GM18868 (cell line): Measurements from ENCODE around the gene PCED1B.
"Not testable (repeated sequence)": the region's sequence is repeated elsewhere in the genome, so short reads cannot be mapped to it uniquely, and the experiment has no call there.

Source experiments
- ATAC-seq: cut with Tn5 transposase; IDR thresholded peaks from one replicate; pipeline ENCODE4 v1.9.1; 2021; ENCODE audit warnings: mild to moderate bottlenecking, moderate library complexity; ENCODE audit not compliant: unreplicated experiment

PCED1B gene

DNA sequence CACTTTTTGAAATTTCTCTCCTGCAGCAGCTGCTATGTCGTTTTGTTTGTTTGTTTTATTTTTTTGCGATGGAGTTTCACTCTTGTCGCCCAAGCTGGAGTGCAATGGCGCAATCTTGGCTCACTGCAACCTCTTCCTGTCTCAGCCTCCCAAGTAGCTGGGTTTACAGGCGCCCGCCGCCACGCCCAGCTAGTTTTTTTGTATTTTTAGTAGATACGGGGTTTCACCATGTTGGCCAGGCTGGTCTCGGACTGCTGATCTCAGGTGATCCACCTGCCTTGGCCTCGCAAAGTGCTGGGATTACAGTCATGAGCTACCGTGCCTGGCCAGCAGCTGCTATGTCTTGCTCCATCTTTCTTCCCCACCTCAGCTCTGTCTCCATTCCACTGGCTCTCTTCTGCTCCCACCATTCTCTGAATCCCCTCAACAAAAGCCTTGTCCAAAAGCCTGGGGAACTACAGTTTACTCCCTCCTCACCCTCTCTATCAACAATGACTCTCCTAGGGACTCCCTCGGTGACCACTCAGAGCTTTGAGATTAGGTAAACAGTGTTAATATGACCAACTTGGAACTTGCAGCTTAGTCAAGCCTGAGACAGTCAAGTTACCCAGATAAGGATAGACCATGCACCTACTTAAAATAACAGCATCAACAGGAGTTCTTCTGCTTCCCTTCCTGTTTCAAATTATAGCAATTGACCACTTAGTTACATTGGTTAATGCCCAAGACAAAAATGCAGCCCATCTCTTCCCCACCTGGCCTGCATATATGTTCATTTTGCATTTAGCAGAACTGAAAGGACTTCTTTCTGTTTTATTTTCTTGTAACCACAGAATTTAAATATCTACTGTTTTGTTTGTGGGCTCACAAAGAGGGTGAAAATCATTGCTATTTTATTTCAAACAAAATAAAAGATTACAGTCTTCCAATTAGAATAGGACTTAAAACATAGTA, 189.4 kb downstream of the PCED1B start:
- peak; percentile 79 for ATAC-seq

DNA sequence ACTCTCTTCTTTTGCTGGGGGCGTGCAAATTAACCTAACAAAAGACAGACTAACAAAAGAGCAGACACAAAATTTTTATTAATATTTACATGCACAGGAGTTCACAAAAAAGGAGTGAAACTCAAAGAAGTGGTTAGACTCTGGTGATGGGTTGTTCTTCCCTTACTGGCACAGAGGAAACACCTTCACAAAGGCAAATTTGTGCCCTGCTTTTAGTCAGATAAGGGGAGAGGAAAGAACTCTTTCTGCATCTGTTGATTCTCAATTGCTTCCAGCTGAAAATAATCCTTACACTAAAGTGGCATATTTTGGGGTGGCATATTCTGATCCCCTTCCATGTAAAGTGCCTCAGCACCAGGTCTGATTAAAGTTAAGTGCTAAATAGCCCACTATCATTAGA, 190.5 kb downstream of the PCED1B start:
- ATAC-seq = no peak

GRCh38 chr12:47270782-47271664, 191.6 kb downstream of the PCED1B start:
- ATAC-seq = no peak

DNA sequence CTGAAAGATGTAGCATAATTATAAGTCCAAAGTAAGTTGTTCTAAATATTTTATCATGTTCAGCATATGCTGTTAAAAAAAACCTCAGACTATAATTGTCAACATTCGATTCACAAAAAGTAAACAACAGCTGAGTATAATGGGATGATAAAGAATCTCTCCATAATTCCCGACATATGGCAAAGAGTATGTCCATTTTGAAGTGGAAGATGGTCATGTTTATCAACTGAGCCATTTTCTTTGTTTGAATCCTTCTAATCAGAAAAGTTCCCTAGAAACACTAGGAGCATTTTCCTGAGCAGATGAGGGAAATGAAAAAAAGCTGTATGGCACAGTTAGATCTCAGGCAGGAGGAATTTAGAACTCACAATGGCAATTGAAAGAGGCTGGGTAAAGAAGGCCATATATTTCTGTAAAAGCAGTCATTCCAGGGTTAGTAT, 192.4 kb downstream of the PCED1B start:
- no peak for ATAC-seq

DNA sequence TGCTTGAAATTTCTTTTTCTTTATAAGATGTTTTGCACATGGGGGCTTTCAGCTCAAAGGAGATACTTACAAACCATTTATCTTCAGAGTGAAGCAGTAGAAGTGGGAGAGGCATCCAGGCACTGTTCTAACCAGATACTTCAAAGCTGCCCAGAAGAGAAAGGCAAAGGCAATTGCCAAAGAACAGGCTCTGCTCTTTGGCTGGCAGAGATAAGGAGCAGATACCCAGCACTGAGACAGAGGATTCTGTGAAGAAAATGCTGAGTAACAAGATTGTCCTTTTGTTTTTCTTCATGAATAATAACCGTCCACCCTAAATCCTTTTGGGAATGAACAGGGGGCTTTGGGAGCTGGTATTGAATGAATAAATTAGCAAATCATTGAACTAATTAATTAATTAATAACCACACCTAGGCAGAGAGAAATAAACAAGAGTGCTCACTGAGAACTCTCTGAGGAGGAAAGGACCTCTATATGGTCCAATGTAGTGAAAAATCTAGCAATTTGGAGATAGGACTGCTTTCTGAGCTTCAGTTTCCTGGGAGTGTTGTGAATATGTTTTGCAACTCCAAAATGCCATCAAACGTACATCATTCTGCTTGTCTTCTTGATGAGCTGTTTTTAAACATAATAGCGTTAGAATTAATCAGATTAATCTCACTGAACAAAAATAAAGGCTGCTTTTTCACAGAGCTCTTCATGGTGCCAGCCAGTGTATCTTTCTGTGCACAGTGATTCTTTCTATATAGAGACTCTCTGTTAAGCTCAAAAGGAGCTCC, 193.2 kb downstream of the PCED1B start:
- no peak for ATAC-seq

DNA sequence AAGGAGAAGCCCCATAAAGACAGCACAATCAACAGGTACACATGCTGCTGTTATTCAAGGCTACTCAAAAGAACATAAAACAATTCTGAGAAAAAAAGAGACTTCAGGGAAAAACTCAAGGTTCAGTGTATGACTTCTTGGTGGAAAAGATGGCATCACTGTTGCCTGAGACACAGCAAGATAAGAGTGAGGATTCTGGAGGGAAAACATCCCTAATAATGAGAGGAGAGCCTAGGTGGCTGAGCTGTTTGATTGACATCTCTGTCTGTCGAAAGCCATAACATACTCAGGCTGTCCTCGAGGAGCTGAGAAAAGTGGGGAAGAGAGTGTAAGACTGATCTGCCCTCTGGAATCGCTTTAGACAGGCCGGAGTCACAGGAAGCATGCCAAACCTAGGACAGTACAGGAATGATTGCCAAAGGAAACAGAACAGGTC, 193.8 kb downstream of the PCED1B start:
- no peak for ATAC-seq

DNA sequence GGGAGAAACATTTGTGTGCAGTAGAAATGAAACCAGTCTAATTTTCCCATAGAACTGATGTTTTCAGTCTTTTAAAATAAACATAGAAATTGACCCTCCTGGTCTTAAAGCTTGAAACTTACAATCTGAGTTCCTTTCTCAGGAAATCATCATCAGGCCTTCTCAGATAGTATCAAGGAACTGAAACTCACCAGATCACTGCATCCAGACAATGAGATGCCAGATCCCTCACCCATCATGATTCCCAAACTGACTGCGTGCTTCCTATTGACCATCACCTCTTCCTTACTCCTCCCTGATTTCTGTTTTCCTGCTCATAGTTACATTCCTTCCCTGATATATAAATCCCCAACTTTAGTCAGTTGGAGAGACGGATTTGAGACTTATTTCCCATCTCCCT, 195.3 kb downstream of the PCED1B start:
- no peak for ATAC-seq

DNA sequence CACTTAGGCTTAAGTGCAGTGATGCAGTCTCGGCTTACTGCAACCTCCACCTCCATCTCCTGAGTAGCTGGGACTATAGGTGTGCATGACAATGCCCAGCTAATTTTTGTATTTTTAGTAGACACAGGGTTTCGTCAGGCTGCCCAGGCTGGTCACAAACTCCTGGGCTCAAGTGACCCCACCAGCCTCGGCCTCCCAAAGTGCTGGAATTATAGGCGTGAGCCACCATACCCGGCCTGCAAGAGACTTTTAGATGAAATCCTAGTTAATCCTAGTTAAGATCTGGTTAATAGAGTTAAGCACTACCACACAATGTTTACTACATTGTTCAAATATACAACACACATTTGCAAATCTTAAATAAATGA, 196.8 kb downstream of the PCED1B start:
- ATAC-seq = no peak

DNA sequence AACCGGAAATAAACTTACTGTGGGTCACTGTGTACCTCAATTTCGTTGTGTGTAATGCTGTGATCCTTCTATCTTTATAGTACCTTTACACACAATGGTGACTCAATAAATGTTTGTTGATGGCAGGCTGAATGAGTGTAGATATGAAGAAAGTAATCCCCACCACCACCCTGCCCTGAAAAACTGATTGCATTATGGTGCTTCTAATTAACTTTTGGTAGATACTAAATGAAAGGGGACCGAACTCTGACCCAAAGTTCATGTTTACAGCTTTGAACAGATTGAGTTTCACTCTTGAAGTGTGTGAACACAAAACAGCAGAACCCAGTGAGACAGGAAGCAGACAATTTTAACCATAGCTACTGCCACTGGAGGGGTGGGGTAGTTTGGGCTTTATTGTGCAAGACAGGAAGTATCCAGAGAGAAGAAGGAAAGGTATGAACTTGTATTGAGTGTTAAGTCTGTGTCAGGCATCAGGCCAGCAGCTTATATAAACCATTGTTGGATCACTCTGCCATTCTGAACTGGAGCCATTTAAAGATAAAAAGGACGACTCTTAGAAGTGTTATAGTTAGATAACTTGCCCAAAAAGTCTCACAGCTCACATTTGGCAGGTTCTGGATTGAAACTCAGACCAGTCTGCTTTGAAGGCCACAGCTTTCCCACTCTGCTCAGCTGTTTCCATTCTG, 197.3 kb downstream of the PCED1B start:
- peak; percentile 87 for ATAC-seq

DNA sequence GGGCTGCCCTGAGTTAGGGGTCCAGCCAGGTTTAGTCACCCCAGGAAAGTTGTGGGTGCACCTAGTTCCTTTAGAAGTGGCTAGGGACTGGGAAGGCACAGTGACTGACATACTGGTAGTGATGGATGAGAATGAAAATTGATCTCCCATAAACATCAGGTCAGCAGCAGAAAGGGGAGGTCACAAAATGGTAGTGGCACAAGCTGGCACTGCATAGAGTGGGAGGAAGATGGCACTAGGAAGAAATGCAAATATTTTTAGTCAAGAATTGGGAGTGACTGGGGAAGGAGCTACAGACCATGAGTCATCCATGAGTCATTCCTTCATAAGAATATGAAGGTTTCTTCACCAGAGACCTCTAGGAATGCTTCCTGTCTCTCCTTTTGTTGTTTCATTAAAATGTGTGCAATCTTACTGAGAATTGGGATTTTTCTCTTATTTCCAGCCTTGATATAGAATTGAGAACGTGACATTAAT, 198.6 kb downstream of the PCED1B start:
- ATAC-seq = no peak

DNA sequence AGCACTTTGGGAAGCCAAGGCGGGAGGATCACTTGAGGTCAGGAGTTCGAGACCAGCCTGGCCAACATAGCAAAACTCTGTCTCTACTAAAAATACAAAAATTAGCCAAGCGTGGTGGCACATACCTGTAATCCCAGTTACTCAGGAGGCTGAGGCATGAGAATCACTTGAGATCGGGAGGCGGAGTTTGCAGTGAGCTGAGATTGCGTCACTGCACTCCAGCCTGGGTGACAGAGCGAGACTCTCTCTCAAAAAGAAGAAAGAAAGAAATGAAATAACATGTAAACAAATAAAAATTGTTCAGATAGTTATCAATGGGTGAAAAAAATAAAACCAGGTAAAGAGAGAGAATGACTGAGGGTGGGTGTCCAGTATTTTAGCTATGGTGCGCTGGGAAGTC, 200.3 kb downstream of the PCED1B start:
- ATAC-seq = not testable (repeated sequence)

DNA sequence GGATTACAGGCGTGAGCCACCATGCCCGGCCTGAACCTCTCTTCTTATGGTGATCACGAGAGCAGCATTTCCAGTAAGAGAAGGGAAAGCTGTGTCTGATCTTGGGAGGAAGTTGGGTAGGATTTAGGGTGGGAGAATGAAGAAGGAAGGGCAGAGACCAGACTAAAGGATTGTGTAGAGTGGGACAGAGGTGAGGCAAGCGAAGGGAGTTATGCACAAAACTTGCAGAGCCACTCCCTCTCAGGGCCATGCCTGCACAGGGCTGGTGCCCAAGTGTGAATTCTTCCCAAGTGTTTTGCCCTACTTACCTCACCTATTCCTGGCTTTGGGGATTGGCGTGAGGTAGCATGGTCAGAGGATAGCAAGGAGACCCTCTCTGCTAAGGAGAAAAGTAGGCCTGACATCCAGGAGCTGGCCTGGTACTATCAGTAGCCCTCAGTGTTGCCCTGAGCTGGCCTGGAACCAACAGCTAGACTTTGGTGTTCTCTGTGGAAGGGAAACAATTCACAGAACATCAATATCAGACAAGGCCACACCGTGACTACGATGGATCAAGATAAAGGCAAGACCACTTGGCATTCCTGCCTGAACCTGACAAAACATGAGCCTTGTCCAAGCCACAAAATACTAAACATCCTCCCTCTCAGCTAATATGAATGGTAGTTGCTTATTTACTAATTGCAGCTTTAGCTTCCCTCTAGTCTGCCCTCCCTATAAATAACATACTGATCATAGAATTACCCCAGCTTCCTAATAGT, 201.3 kb downstream of the PCED1B start:
- ATAC-seq = no peak

DNA sequence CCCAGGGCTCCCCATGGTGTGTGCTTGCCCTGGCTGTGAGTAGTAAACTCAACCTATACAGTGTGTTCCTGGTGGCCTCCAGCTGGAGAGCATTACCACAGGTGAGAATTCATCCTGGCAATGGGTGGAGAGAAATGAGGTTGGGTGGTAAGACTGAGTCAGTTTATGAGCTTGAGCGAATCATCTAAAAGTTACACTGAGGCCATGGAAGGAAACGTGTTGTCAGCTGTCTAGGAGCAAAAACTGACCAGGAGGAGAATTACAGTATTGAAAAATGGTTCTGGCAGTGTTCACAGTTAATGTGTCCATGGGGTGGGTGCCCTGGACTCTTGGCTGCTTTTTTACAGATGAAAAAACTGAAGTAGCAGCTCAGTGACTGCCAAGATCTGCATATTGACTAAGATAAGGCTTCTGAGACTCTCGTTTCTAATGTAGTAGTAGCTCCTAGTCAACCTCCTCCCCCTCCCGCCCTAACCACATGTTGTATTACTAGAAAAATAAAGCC, 202.3 kb downstream of the PCED1B start:
- no peak for ATAC-seq

DNA sequence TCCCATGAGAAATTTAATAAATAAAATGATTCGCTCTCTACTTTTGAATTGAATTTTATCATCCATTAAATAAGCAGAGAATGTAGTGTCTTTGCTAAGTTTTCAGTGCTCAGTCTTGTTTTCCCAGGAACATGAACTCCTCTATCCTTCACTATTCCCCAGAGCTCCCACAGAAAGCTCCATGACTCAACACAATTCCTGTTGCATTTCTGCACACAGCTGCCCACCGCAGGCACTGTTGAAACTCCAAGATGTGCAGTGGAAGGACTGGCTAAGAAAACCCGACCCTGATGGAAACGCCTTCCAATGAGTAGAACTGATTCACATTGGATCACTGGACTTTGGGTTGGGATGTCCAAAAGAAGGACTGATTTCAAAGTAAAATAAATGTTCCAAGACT, 202.8 kb downstream of the PCED1B start:
- no peak for ATAC-seq
